ENCODE data around the gene ATP4B. TPM values are rescaled to one million over a fixed set of nuclear protein-coding genes. Genes with fewer than 3 reads are reported as not detected.
"Not testable (repeated sequence)": the region's sequence is repeated elsewhere in the genome, so short reads cannot be mapped to it uniquely, and the experiment has no call there.

The ATP4B gene
- total RNA-seq, 1 experiment from 2014 or later = not detected

DNA sequence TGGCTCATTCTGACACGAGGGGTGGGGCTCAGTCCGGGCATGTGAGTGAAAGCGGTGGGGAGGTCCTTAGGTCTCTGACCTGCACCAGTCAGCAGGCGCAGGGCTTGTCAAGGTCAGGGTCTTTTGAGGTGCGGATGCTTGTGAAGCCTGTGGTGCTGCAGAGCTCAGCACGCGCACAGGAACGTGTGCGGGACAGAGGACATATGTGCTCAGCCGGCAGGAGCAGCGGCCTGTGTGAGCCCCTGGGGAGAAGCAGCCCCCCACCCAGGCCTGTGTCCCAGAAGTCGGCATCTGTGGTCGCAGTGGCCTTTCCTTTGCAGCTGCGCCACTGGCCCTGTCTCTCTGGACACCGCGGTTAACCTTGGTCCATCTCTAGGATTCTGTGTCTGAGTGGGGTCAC is 30.9 kb downstream of the ATP4B start:
- Histone ChIP-seq H3K4me3 (ENCODE audit: low read depth, low read length, poor library complexity, severe bottlenecking) (no peak overlapping the region), H3K27me3 (replicated peaks; ENCODE audit: insufficient read depth, low read depth, low read length, poor library complexity) (no peaks in the 10 kb centered on the region), H3K36me3 (ENCODE audit: insufficient read depth, low read length, poor library complexity, severe bottlenecking) (peaks cover 33% of the 10 kb centered on the region), H3K4me1 (ENCODE audit: insufficient read depth, low read length, poor library complexity, severe bottlenecking) (peaks cover 8% of the 10 kb centered on the region), H3K27ac (ENCODE audit: low read depth, low read length, poor library complexity, severe bottlenecking) (peak overlapping the region; percentile 60), H3K9me3 (ENCODE audit: low read depth, low read length, poor library complexity, severe bottlenecking) (no peaks in the 10 kb centered on the region)
- CTCF ChIA-PET = no interaction called here
- POLR2A ChIA-PET (ENCODE audit: low non-redundant PET) = no interaction called here
- BruUV-seq (replicated peaks) = no TSS peak
- no peak for DNase-seq (ENCODE audit: low spot score)
- TF ChIP-seq, protein P1, sequence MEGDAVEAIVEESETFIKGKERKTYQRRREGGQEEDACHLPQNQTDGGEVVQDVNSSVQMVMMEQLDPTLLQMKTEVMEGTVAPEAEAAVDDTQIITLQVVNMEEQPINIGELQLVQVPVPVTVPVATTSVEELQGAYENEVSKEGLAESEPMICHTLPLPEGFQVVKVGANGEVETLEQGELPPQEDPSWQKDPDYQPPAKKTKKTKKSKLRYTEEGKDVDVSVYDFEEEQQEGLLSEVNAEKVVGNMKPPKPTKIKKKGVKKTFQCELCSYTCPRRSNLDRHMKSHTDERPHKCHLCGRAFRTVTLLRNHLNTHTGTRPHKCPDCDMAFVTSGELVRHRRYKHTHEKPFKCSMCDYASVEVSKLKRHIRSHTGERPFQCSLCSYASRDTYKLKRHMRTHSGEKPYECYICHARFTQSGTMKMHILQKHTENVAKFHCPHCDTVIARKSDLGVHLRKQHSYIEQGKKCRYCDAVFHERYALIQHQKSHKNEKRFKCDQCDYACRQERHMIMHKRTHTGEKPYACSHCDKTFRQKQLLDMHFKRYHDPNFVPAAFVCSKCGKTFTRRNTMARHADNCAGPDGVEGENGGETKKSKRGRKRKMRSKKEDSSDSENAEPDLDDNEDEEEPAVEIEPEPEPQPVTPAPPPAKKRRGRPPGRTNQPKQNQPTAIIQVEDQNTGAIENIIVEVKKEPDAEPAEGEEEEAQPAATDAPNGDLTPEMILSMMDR (conservative IDR thresholded peaks at IDR 0.05; ENCODE audit: low read depth, low read length) = no peak
- no peak for TF ChIP-seq EZH2 (IDR thresholded peaks at IDR 0.05; ENCODE audit: borderline replicate concordance, low read depth, low read length, poor library complexity, severe bottlenecking)
- intact Hi-C loops (cut with micrococcal nuclease; ENCODE audit: unreplicated experiment) = no loop called here

DNA sequence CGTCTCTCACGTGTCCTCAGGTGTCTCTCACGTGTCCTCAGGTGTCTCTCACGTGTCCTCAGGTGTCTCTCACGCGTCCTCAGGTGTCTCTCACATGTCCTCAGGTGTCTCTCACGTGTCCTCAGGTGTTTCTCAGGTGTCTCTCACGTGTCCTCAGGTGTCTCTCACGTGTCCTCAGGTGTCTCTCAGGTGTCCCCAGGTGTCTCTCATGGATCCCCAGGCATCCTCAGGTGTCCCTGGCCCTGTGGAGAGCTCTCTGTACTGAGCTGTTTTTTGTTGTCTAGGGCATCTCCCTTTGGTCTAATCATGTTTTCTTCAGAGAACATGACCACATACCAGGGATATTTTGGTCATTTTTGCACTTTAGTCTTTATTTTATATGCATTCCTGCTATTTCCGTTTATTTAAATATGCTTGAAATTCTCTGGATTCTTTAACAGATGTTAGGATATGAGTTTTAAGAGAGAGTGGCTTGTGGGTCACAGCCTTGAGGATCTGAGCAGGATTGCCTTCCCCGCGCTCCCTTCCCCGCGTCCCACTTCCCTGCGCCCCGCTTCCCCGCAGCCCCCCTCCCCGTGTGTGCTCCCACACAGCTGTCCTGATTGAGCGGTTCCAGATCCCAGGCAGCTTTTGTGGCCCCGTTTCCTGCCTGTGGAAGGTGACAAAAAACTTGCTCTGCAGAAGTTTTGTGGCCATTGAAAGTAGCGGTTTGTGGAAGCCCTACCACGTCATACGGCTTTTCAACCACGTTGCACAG is 31.9 kb downstream of the ATP4B start:
- no peaks in the 10 kb centered on the region for H3K27me3 ChIP-seq (replicated peaks; ENCODE audit: insufficient read depth, low read depth, low read length, poor library complexity)
- TF ChIP-seq EZH2 (IDR thresholded peaks at IDR 0.05; ENCODE audit: borderline replicate concordance, low read depth, low read length, poor library complexity, severe bottlenecking) = no peak
- TF ChIP-seq, protein P1 (conservative IDR thresholded peaks at IDR 0.05; ENCODE audit: low read depth, low read length) = no peak
- intact Hi-C loops (cut with micrococcal nuclease; ENCODE audit: unreplicated experiment) = no loop called here
- H3K9me3 ChIP-seq (ENCODE audit: low read depth, low read length, poor library complexity, severe bottlenecking) = no peaks in the 10 kb centered on the region
- POLR2A ChIA-PET (ENCODE audit: low non-redundant PET) = no interaction called here
- CTCF ChIA-PET = no interaction called here
- no TSS peak for BruUV-seq (replicated peaks)
- peak overlapping the region; percentile 60 for H3K27ac ChIP-seq (ENCODE audit: low read depth, low read length, poor library complexity, severe bottlenecking)
- no peak overlapping the region for H3K4me3 ChIP-seq (ENCODE audit: low read depth, low read length, poor library complexity, severe bottlenecking)
- H3K36me3 ChIP-seq (ENCODE audit: insufficient read depth, low read length, poor library complexity, severe bottlenecking) = peaks cover 25% of the 10 kb centered on the region
- DNase-seq (ENCODE audit: low spot score) = peak; percentile 43
- H3K4me1 ChIP-seq (ENCODE audit: insufficient read depth, low read length, poor library complexity, severe bottlenecking) = peaks cover 8% of the 10 kb centered on the region

DNA sequence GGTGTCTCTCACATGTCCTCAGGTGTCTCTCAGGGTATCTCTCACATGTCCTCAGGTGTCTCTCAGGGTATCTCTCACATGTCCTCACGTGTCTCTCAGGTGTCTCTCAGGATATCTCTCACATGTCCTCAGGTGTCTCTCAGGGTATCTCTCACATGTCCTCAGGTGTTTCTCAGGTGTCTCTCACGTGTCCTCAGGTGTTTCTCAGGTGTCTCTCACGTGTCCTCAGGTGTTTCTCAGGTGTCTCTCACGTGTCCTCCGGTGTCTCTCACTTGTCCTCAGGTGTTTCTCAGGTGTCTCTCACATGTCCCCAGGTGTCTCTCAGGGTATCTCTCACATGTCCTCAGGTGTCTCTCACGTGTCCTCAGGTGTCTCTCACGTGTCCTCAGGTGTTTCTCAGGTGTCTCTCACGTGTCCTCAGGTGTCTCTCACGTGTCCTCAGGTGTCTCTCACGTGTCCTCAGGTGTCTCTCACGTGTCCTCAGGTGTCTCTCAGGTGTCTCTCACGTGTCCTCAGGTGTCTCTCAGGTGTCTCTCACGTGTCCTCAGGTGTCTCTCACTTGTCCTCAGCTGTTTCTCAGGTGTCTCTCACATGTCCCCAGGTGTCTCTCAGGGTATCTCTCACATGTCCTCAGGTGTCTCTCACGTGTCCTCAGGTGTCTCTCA is 33.2 kb downstream of the ATP4B start:
- DNase-seq (ENCODE audit: low spot score); BruUV-seq (replicated peaks): not testable (repeated sequence)

More for the DNA sequence above, 33.2 kb downstream of the ATP4B start:
- CTCF ChIA-PET; H3K4me3 ChIP-seq (ENCODE audit: low read depth, low read length, poor library complexity, severe bottlenecking); H3K27ac ChIP-seq (ENCODE audit: low read depth, low read length, poor library complexity, severe bottlenecking); POLR2A ChIA-PET (ENCODE audit: low non-redundant PET); H3K9me3 ChIP-seq (ENCODE audit: low read depth, low read length, poor library complexity, severe bottlenecking); intact Hi-C loops (cut with micrococcal nuclease; ENCODE audit: unreplicated experiment); H3K4me1 ChIP-seq (ENCODE audit: insufficient read depth, low read length, poor library complexity, severe bottlenecking); H3K27me3 ChIP-seq (replicated peaks; ENCODE audit: insufficient read depth, low read depth, low read length, poor library complexity): not testable (repeated sequence)
- peaks cover 22% of the 10 kb centered on the region for H3K36me3 ChIP-seq (ENCODE audit: insufficient read depth, low read length, poor library complexity, severe bottlenecking)

Measured in A673 (cell line).